ENCODE measurements around the gene SPHKAP.

Gene SPHKAP

GRCh38 chr2:228083131-228083530 is 98.4 kb downstream of the SPHKAP start:
- ATAC-seq: no peak
- no peak for TF ChIP-seq ZC3H10 (CRISPR knock-in tag; IDR thresholded peaks at IDR 0.05)
- no peak for TF ChIP-seq PPARA (CRISPR knock-in tag; IDR thresholded peaks at IDR 0.05; ENCODE audit: borderline replicate concordance)
- TF ChIP-seq ZNF8 (CRISPR knock-in tag; IDR thresholded peaks at IDR 0.05): no peak
- no peak for TF ChIP-seq ZFP3 (CRISPR knock-in tag; IDR thresholded peaks at IDR 0.05)
- no peak for TF ChIP-seq TCF4 (CRISPR knock-in tag; IDR thresholded peaks at IDR 0.05; ENCODE audit: borderline replicate concordance)
- no peak for TF ChIP-seq ZNF565 (CRISPR knock-in tag; conservative IDR thresholded peaks at IDR 0.05; ENCODE audit: low read depth)
- TF ChIP-seq ZFP30 (CRISPR knock-in tag; IDR thresholded peaks at IDR 0.05): no peak
- TF ChIP-seq, protein P1, sequence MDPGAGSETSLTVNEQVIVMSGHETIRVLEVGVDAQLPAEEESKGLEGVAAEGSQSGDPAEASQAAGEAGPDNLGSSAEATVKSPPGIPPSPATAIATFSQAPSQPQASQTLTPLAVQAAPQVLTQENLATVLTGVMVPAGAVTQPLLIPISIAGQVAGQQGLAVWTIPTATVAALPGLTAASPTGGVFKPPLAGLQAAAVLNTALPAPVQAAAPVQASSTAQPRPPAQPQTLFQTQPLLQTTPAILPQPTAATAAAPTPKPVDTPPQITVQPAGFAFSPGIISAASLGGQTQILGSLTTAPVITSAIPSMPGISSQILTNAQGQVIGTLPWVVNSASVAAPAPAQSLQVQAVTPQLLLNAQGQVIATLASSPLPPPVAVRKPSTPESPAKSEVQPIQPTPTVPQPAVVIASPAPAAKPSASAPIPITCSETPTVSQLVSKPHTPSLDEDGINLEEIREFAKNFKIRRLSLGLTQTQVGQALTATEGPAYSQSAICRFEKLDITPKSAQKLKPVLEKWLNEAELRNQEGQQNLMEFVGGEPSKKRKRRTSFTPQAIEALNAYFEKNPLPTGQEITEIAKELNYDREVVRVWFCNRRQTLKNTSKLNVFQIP (CRISPR knock-in tag; IDR thresholded peaks at IDR 0.05; ENCODE audit: borderline replicate concordance, low read depth): no peak
- no peak for TF ChIP-seq CSRNP3 (CRISPR knock-in tag; IDR thresholded peaks at IDR 0.05)
- TF ChIP-seq BACH2 (CRISPR knock-in tag; IDR thresholded peaks at IDR 0.05; ENCODE audit: borderline replicate concordance): no peak
- no peak for TF ChIP-seq ARNTL (CRISPR knock-in tag; IDR thresholded peaks at IDR 0.05; ENCODE audit: borderline replicate concordance, low read depth)
- TF ChIP-seq OSR1 (CRISPR knock-in tag; IDR thresholded peaks at IDR 0.05): no peak
- TF ChIP-seq, protein P2, sequence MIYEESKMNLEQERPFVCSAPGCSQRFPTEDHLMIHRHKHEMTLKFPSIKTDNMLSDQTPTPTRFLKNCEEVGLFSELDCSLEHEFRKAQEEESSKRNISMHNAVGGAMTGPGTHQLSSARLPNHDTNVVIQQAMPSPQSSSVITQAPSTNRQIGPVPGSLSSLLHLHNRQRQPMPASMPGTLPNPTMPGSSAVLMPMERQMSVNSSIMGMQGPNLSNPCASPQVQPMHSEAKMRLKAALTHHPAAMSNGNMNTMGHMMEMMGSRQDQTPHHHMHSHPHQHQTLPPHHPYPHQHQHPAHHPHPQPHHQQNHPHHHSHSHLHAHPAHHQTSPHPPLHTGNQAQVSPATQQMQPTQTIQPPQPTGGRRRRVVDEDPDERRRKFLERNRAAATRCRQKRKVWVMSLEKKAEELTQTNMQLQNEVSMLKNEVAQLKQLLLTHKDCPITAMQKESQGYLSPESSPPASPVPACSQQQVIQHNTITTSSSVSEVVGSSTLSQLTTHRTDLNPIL (CRISPR knock-in tag; IDR thresholded peaks at IDR 0.05; ENCODE audit: low read depth): no peak
- no peak for TF ChIP-seq RARB (CRISPR knock-in tag; IDR thresholded peaks at IDR 0.05)
- no peak for TF ChIP-seq TSHZ2 (CRISPR knock-in tag; IDR thresholded peaks at IDR 0.05)
- no peak for TF ChIP-seq ESRRG (CRISPR knock-in tag; IDR thresholded peaks at IDR 0.05)
- no peak for TF ChIP-seq GLIS3 (CRISPR knock-in tag; IDR thresholded peaks at IDR 0.05)

GRCh38 chr2:228082571-228082970 is 98.9 kb downstream of the SPHKAP start:
- ATAC-seq: no peak
- no peak for TF ChIP-seq PPARA (CRISPR knock-in tag; IDR thresholded peaks at IDR 0.05; ENCODE audit: borderline replicate concordance)
- TF ChIP-seq ZFP3 (CRISPR knock-in tag; IDR thresholded peaks at IDR 0.05): no peak

GRCh38 chr2:228079194-228079593 is 102.3 kb downstream of the SPHKAP start:
- ATAC-seq: no peak
- TF ChIP-seq PPARA (CRISPR knock-in tag; IDR thresholded peaks at IDR 0.05; ENCODE audit: borderline replicate concordance) (no peak), SNAI2 (CRISPR knock-in tag; IDR thresholded peaks at IDR 0.05) (no peak), BACH2 (CRISPR knock-in tag; IDR thresholded peaks at IDR 0.05; ENCODE audit: borderline replicate concordance) (no peak), ESRRG (CRISPR knock-in tag; IDR thresholded peaks at IDR 0.05) (no peak), TCF4 (CRISPR knock-in tag; IDR thresholded peaks at IDR 0.05; ENCODE audit: borderline replicate concordance) (no peak), RARB (CRISPR knock-in tag; IDR thresholded peaks at IDR 0.05) (no peak), CSRNP3 (CRISPR knock-in tag; IDR thresholded peaks at IDR 0.05) (no peak), ZNF70 (CRISPR knock-in tag; IDR thresholded peaks at IDR 0.05) (no peak), OSR1 (CRISPR knock-in tag; IDR thresholded peaks at IDR 0.05) (no peak), TOX (CRISPR knock-in tag; IDR thresholded peaks at IDR 0.05; ENCODE audit: borderline replicate concordance) (no peak), TSHZ2 (CRISPR knock-in tag; IDR thresholded peaks at IDR 0.05) (no peak), ISL1 (CRISPR knock-in tag; IDR thresholded peaks at IDR 0.05) (no peak)
- TF ChIP-seq, protein P1 (CRISPR knock-in tag; IDR thresholded peaks at IDR 0.05; ENCODE audit: borderline replicate concordance, low read depth): no peak
- TF ChIP-seq, protein P3, sequence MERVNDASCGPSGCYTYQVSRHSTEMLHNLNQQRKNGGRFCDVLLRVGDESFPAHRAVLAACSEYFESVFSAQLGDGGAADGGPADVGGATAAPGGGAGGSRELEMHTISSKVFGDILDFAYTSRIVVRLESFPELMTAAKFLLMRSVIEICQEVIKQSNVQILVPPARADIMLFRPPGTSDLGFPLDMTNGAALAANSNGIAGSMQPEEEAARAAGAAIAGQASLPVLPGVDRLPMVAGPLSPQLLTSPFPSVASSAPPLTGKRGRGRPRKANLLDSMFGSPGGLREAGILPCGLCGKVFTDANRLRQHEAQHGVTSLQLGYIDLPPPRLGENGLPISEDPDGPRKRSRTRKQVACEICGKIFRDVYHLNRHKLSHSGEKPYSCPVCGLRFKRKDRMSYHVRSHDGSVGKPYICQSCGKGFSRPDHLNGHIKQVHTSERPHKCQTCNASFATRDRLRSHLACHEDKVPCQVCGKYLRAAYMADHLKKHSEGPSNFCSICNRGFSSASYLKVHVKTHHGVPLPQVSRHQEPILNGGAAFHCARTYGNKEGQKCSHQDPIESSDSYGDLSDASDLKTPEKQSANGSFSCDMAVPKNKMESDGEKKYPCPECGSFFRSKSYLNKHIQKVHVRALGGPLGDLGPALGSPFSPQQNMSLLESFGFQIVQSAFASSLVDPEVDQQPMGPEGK (CRISPR knock-in tag; IDR thresholded peaks at IDR 0.05; ENCODE audit: borderline replicate concordance): no peak

Data from SK-N-SH treated with all-trans-retinoic acid at 6 μM for 48 hours (cell line).